Liver (tissue), 9 donors: Measurements from ENCODE around the gene MRPL24. TPM values are rescaled to one million over a fixed set of nuclear protein-coding genes. Genes with fewer than 3 reads are reported as not detected.

ENCODE experiments used
- DNase-seq: peaks from one replicate; pipeline ENCODE4 v3.0.0-alpha.2; 2017; ENCODE audit warnings: low spot score
- H3K27ac ChIP-seq, 2 donors: one replicate each; pipeline ENCODE4 v1.7.0; 2013; ENCODE audit warnings: inconsistent platforms in 2 of 2, low read length in 2 of 2, control low read depth in 1 of 2, low read depth in 1 of 2, mild to moderate bottlenecking in 1 of 2
- H3K27me3 ChIP-seq, 4 donors: one replicate each; pipeline versions ENCODE4 v1.6.1 to v1.7.0; 2013; ENCODE audit warnings: low read length in 3 of 4, inconsistent platforms in 1 of 4, mild to moderate bottlenecking in 1 of 4, moderate library complexity in 1 of 4; ENCODE audit not compliant: control insufficient read depth in 4 of 4, insufficient read depth in 4 of 4
- H3K36me3 ChIP-seq, 4 donors: one replicate each; pipeline versions ENCODE4 v1.6.1 to v1.7.0; 2013; ENCODE audit warnings: low read length in 3 of 4, mild to moderate bottlenecking in 3 of 4, low read depth in 1 of 4, moderate library complexity in 1 of 4; ENCODE audit not compliant: control insufficient read depth in 4 of 4, insufficient read depth in 3 of 4
- H3K4me1 ChIP-seq, 4 donors: one replicate each; pipeline versions ENCODE4 v1.6.1 to v1.7.0; 2013; ENCODE audit warnings: low read length in 3 of 4, mild to moderate bottlenecking in 3 of 4, moderate library complexity in 1 of 4; ENCODE audit not compliant: control insufficient read depth in 4 of 4, insufficient read depth in 4 of 4
- H3K4me3 ChIP-seq, 3 donors: one replicate each; pipeline versions ENCODE4 v1.6.1 to v1.7.0; 2013; ENCODE audit warnings: low read length in 3 of 3, control low read depth in 1 of 3, low read depth in 1 of 3, mild to moderate bottlenecking in 1 of 3
- H3K9ac ChIP-seq, 2 donors: one replicate each; pipeline ENCODE4 v1.7.0; 2013; ENCODE audit warnings: low read length in 2 of 2, mild to moderate bottlenecking in 2 of 2, moderate library complexity in 2 of 2, control low read depth in 1 of 2, low read depth in 1 of 2
- H3K9me3 ChIP-seq, 4 donors: one replicate each; pipeline versions ENCODE4 v1.6.1 to v1.7.0; 2013; ENCODE audit warnings: low read length in 3 of 4; ENCODE audit not compliant: control insufficient read depth in 4 of 4
- CTCF ChIP-seq: fragments of 150-350 bp; IDR thresholded peaks from 2 replicates; pipeline ENCODE4 v1.5.1; 2017; ENCODE audit warnings: improper control_type of control experiment, low read depth, low read length; ENCODE audit not compliant: missing input control
- EGR1 ChIP-seq, 2 donors: IDR thresholded peaks; 2 replicates each; pipeline ENCODE4 v1.6.1; 2016 to 2018; ENCODE audit warnings: antibody characterized with exemption in 2 of 2, low read depth in 2 of 2
- FOXA1 ChIP-seq: IDR thresholded peaks from 2 replicates; pipeline ENCODE4 v1.6.1; 2016; ENCODE audit warnings: antibody characterized with exemption
- FOXA2 ChIP-seq: IDR thresholded peaks from 2 replicates; pipeline ENCODE4 v1.6.1; 2016; ENCODE audit warnings: antibody characterized with exemption
- GABPA ChIP-seq, 2 donors: IDR thresholded peaks in 1 of 2; conservative IDR thresholded peaks in 1 of 2; 2 replicates each; pipeline ENCODE4 v1.6.1; 2016; ENCODE audit warnings: antibody characterized with exemption in 2 of 2, mild to moderate bottlenecking in 1 of 2, moderate library complexity in 1 of 2
- HNF4A ChIP-seq, 2 donors: conservative IDR thresholded peaks; 2 replicates each; pipeline ENCODE4 v1.6.1; 2016; ENCODE audit warnings: antibody characterized with exemption in 2 of 2, mild to moderate bottlenecking in 2 of 2
- HNF4G ChIP-seq: IDR thresholded peaks from 2 replicates; pipeline ENCODE4 v1.6.1; 2016; ENCODE audit warnings: antibody characterized with exemption
- MAX ChIP-seq: IDR thresholded peaks from 2 replicates; pipeline ENCODE4 v1.6.1; 2016; ENCODE audit warnings: antibody characterized with exemption
- NR2F2 ChIP-seq: IDR thresholded peaks from 2 replicates; pipeline ENCODE4 v1.6.1; 2016; ENCODE audit warnings: antibody characterized with exemption
- RXRA ChIP-seq, 2 donors: IDR thresholded peaks; 2 replicates each; pipeline ENCODE4 v1.6.1; 2017 to 2018; ENCODE audit warnings: antibody characterized with exemption in 2 of 2, mild to moderate bottlenecking in 1 of 2
- TAF1 ChIP-seq: conservative IDR thresholded peaks from 2 replicates; pipeline ENCODE4 v1.6.1; 2016; ENCODE audit warnings: antibody characterized with exemption, mild to moderate bottlenecking
- ZBTB33 ChIP-seq: IDR thresholded peaks from 2 replicates; pipeline ENCODE4 v1.6.1; 2016; ENCODE audit warnings: antibody characterized with exemption
- WGBS: extraction: QIAGEN DNeasy Blood & Tissue Kit; methylation state at CpG from one replicate; pipeline ENCODE4 v1.1.7; 2013; 5-methylcytosine and 5-hydroxymethylcytosine counted together
- polyA plus RNA-seq, 2 donors: library from polyadenylated mRNA; stranded (reverse) in 1 of 2; unstranded in 1 of 2; fragments of 200-250 nt in 1 of 2; fragments of >200 nt in 1 of 2; fragmentation: Nextera tagmentation in 1 of 2; extraction: Ambion mirVana in 1 of 2; gene quantifications; one replicate each; pipeline versions ENCODE4 v1.2.1 to v1.2.3, GENCODE V29; 2013 to 2015
- total RNA-seq, 2 donors: library from RNA; depleted of rRNA; stranded (reverse); fragments of >200 nt; gene quantifications; one replicate each; pipeline ENCODE4 v1.2.3, GENCODE V29; 2014
- TF ChIP-seq, protein P1 (sequence below): IDR thresholded peaks from 2 replicates; pipeline ENCODE4 v1.6.1; 2016; ENCODE audit warnings: antibody characterized with exemption
- donor health status: healthy.
- donor health status: healthy.
- donor health status: healthy.
- donor health status: healthy.
- donor health status: healthy.

MRPL24 gene
- total and polyA plus RNA-seq, 4 donors, result 26.2 to 123 (median 61.1) TPM

GRCh38 chr1:156750711-156751450 lies 10.0 kb upstream of the MRPL24 start:
- TF ChIP-seq HNF4G (no peak), NR2F2 (peak; percentile 8), EGR1 (IDR thresholded peaks at IDR 0.05; ENCODE audit: low read depth in 2 of 2) (no peak), RXRA (IDR thresholded peaks at IDR 0.05) (no peak)
- peak overlapping the region; percentile 96 to 97 for H3K27ac ChIP-seq
- peak overlapping the region; percentile 79 to 92 (median 86) for H3K4me3 ChIP-seq
- no peaks in the 10 kb centered on the region for H3K27me3 ChIP-seq
- peak; percentile 61 for DNase-seq
- H3K4me1 ChIP-seq, result peaks cover 6 to 52% (median 46%) of the 10 kb centered on the region in 4 donors
- no peaks in the 10 kb centered on the region for H3K9me3 ChIP-seq
- H3K9ac ChIP-seq, result peak overlapping the region; percentile 93 to 97
- under 1% methylated on average over 64 of the region's 64 CpGs for WGBS
- no peaks in the 10 kb centered on the region for H3K36me3 ChIP-seq

- peak; percentile 63 for DNase-seq
- no peaks in the 10 kb centered on the region for H3K9me3 ChIP-seq
- no peaks in the 10 kb centered on the region for H3K36me3 ChIP-seq
- peaks cover 6 to 59% (median 53%) of the 10 kb centered on the region in 4 donors for H3K4me1 ChIP-seq
- H3K9ac ChIP-seq, result peak overlapping the region; percentile 93 to 97
- peak overlapping the region; percentile 96 to 97 for H3K27ac ChIP-seq
- H3K27me3 ChIP-seq, result no peaks in the 10 kb centered on the region
- WGBS, result 2% methylated on average over 5 of the region's 5 CpGs
- H3K4me3 ChIP-seq, result peak overlapping the region; percentile 79 to 92 (median 86)
- TF ChIP-seq CTCF (no peak), FOXA2 (no peak), NR2F2 (no peak), MAX (no peak), HNF4A (conservative IDR thresholded peaks at IDR 0.05) (no peak), RXRA (IDR thresholded peaks at IDR 0.05) (no peak)
Measured at GRCh38 chr1:156750191-156750672, 9.3 kb upstream of the MRPL24 start.

GRCh38 chr1:156749419-156750118 lies 8.7 kb upstream of the MRPL24 start:
- H3K4me3 ChIP-seq, result peak overlapping the region; percentile 79 to 92 (median 86)
- TF ChIP-seq FOXA1 (no peak), RXRA (IDR thresholded peaks at IDR 0.05) (peak; percentile 80 to 84), TAF1 (peak; percentile 62), CTCF (peak; percentile 29), MAX (peak; percentile 36), GABPA (IDR thresholded peaks at IDR 0.05 in 1 of 2, conservative IDR thresholded peaks at IDR 0.05 in 1 of 2) (peak in 1 of 2 donors; percentile 35), ZBTB33 (no peak), FOXA2 (no peak)
- TF ChIP-seq, protein P1, sequence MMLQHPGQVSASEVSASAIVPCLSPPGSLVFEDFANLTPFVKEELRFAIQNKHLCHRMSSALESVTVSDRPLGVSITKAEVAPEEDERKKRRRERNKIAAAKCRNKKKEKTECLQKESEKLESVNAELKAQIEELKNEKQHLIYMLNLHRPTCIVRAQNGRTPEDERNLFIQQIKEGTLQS, result no peak

More at GRCh38 chr1:156749419-156750118, 8.7 kb upstream of the MRPL24 start:
- Histone ChIP-seq H3K36me3 (peaks cover 0 to 4% (median 1%) of the 10 kb centered on the region in 4 donors), H3K27ac (peak overlapping the region; percentile 96 to 97), H3K9me3 (no peaks in the 10 kb centered on the region), H3K4me1 (peaks cover 6 to 61% (median 56%) of the 10 kb centered on the region in 4 donors), H3K9ac (peak overlapping the region; percentile 93 to 97), H3K27me3 (no peaks in the 10 kb centered on the region)
- peak; percentile 59 for DNase-seq
- 10% methylated on average over 8 of the region's 8 CpGs for WGBS
